ENCODE data around the gene SPATA32.

DNA sequence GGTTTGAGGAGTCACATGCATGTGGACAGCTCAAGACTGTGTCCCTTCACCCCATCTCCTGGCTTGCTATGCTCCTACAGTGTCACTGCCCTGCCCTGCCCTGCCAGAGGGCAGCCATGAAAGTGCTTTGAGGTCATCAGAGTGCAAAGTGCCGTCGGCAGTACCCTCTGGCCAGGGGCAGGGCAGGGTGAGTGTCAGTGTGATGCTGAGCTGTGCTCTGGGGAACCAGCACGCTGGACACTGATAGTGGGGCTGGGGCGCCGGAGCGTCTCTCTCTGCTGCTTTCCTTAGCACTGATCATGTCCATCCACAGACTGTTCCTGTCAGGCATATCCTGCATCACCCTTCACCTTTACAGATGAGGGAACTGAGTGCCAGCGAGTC is 1.6 kb upstream of the SPATA32 start:
- TF ChIP-seq EZH2phosphoT487 (IDR thresholded peaks at IDR 0.05), result no peak
- TF ChIP-seq, protein P1, sequence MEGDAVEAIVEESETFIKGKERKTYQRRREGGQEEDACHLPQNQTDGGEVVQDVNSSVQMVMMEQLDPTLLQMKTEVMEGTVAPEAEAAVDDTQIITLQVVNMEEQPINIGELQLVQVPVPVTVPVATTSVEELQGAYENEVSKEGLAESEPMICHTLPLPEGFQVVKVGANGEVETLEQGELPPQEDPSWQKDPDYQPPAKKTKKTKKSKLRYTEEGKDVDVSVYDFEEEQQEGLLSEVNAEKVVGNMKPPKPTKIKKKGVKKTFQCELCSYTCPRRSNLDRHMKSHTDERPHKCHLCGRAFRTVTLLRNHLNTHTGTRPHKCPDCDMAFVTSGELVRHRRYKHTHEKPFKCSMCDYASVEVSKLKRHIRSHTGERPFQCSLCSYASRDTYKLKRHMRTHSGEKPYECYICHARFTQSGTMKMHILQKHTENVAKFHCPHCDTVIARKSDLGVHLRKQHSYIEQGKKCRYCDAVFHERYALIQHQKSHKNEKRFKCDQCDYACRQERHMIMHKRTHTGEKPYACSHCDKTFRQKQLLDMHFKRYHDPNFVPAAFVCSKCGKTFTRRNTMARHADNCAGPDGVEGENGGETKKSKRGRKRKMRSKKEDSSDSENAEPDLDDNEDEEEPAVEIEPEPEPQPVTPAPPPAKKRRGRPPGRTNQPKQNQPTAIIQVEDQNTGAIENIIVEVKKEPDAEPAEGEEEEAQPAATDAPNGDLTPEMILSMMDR (IDR thresholded peaks at IDR 0.05), result no peak
